Pulmonary artery endothelial cell (primary cell): ENCODE data around the gene BPIFB6. TPM values are rescaled to one million over a fixed set of nuclear protein-coding genes. Genes with fewer than 3 reads are reported as not detected.
"Not testable (repeated sequence)": the region's sequence is repeated elsewhere in the genome, so short reads cannot be mapped to it uniquely, and the experiment has no call there.

Experiments used
- DNase-seq: peaks from one replicate; pipeline ENCODE4 v3.0.0-alpha.2; 2011; ENCODE audit warnings: low read depth, low spot score
- total RNA-seq: library from RNA; depleted of rRNA; stranded (reverse); fragments of >200 nt; gene quantifications from 2 replicates; pipeline ENCODE4 v1.2.3, GENCODE V29; 2014

Gene BPIFB6
- total RNA-seq, 1 donor from 2014 or later = not detected

DNA sequence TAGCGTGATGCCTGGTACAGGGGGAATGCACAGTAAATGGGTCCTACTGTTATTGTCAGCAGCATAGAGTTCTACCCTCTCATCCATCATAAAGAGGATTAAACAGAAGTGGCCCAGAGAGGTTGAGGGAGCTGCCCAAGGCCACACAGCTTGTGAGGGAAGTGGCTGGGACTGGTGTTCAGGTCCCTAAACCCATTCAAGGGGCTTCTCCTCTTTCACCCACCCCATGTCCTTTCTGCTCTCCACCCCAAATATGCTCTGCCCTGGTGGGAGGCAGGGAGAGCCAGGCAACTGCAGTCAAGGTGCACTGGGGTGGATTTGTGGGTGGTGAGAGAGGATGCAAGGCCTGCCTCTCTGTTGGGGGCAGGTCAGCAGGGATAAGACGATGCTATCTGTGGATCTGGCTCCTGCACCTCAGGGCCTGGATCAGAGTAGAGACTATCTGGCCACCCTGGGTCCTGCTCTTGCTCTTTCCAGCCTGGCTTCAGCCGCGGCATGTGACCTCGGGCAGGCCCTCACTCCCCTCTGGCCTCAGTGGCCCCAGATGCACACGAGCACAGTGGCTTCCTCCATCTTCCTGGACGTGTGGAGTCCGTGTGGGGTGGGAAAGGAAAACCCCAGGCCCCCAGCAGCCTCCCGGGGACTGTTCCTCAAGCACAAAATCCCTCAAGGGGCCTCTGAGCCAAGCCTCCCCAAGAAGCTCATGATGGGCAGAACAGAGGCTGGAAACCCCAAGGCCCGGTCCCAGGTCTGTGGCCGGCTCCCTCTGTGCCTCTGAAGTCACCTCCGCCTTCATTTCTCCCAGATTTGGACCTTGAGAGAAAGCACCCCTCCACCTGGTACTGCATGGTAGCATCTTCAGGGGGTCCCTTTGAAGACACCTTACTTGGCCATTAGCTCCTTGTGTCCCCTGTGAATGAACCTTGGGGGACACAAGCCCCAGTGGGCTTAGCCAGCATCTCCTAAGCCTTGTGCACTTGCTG is 3.4 kb upstream of the BPIFB6 start:
- DNase-seq = no peak

DNA sequence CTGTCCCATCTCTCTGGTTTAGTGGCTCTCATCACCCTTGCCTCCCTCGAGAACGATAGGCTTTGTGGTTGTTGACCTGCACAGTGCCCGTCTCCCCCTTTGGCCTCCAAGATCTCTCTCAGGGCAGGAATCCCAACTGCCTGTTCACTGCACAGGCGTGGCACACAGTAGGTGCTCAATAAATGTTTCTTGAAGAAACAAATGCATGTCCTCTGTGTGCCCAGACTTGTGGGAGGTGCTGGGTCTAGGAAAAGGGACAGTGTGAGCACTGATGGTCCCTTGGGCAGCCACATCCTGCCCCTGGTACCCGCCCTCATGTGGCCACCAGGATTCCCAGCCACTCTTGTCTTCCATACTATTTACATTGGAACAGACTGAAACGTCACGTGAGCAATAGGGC is 2.6 kb upstream of the BPIFB6 start:
- DNase-seq = no peak

DNA sequence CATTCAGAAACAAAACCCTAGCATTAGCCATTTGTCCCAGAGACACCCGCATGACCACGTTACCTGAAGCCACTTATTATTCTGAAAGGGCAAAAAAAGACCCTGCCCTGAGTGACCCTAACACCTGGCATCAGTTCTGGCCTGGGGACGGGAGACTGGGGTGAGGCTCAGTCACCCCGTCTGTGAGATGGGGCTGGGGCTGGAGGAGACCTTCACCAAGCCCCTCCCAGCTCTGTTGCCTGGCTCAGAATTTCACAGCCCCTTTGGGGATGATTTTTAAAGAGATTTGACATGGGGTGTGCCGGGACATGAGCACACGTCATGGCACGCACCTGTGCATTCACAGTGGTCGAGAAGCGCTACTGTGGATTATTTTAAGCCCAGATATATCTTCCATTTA is 1.4 kb upstream of the BPIFB6 start:
- DNase-seq = no peak

DNA sequence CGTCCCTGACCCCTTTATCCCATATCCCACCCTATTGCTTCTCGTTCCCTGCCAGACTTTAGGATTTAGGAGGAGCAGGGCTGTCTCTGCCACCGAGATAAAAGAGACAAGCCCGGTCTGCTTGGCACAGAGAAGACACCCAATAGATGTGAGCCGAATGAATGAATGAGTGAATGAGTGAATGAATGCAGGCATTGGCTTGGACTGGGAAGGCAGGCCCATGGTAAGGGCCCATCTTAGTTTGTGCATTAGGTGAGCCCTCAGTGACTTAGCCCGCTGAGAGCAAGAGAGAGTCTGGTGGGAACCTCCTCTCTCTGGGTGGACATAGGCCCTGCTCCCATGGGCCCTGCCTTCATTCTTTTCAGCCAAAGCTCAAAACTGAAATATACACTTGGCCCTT is 879 bp upstream of the BPIFB6 start:
- no peak for DNase-seq

DNA sequence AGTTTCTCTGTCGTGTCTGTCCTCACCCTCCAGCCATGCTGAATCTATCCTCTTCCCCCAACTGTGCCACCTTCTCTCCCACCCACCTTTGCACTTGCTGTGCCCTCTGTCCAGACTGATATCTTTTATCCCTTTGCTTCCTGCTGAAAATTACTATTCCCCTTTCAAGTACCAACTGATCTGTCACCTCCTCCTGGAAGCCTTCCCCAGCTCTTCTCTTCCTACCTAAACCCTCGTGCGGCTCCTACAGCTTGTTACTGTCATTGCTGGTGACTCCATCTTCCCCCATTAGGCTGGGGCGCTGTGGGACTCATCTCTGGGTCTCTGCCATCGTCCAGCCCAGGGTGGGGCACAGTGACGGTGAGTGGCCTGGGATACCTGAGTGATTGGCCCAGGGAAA is 1.1 kb downstream of the BPIFB6 start:
- no peak for DNase-seq

DNA sequence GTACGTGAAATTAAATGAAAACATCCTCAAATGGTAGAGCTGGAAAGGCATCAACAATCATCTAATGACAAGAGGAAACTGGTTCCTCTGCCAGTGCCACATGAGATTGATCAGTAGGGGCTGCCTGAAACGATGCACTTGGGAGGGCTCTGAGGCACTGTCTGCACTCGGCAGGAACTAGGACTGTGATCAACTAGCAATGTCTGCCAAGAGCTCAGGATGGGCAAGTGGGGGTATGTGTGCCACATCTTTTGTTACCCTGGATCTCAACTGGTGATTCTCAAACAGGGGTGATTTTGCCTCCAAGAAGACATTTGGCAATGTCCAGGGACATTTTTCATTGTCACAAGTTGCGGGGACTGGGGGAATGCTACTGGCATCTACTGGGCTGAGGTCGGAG is 1.9 kb downstream of the BPIFB6 start:
- no peak for DNase-seq

DNA sequence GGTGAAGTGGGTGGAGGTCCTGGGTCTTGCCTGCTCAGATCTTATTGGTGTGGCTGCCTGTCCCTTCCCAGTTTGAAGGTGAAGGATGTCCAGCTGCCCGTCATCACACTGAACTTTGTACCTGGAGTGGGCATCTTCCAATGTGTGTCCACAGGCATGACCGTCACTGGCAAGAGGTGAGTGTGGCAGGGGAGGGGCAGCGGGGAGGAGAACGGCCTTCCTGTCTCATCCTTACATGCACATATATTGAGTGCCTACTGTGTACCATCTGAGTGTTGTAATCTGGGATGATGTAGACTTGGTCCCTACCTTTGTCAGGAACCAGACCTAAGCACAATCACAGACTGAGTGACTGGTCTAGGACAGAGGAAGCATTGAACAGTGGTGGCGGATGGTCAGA is 2.7 kb downstream of the BPIFB6 start:
- DNase-seq = no peak

DNA sequence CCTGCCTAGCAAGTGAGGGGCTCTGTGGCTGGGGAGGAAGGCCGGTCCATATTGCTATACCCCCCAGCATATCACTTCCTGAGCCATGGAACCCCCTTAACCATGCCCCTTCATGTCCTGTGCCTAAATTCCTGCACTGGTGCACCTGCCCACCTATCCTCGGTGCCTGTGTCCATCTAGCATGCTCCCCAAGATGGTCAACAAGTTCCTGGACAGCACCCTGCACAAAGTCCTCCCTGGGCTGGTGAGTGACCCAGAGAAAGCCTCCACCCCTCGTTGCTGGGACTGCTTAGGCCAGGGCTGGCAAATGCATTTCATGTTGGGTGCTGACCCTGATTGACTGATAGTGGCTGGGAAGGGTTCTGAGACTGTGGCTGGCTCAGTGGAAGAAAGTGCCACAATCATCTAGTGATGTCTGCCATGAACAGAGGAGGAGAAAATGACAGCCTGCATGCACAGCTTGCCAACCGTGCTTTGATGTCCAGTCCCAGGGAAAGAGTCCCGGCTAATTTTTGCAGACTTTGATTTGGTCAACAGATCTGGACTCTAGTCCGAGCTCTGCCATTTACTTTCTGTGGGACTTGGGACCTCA is 3.5 kb downstream of the BPIFB6 start:
- no peak for DNase-seq

DNA sequence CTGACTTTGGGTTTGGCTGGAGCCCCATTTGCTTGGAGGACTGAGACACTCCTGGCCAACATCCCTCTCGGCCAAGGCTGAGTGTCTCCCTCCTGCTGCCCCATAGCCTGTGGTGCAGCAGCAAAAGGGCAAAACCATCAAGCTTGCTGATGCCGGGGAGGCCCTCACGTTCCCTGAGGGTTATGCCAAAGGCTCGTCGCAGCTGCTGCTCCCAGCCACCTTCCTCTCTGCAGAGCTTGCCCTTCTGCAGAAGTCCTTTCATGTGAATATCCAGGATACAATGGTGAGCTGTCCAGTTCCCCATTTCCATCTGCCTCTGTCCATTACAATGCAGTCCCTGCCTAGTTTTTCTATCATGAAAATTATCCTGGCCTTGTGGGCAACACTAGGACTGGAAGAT is 6.0 kb downstream of the BPIFB6 start:
- no peak for DNase-seq

DNA sequence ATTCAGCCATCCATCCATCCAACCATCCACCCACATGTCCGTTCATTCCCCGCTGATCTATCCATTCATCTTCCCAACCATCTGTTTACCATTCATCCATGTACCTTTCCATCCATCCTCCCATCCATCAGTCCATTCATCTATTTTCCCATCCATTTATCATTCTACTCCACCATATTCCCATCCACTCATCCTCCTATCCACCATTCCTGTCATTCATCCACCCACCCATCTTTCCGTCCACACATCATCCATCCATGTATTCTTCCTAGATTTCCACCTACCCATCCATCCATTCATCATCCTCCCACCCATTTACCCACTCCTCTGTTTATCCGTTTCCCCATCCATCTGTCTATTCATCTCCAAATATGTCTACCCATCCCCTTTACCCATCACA is 6.8 kb downstream of the BPIFB6 start:
- DNase-seq = no peak

DNA sequence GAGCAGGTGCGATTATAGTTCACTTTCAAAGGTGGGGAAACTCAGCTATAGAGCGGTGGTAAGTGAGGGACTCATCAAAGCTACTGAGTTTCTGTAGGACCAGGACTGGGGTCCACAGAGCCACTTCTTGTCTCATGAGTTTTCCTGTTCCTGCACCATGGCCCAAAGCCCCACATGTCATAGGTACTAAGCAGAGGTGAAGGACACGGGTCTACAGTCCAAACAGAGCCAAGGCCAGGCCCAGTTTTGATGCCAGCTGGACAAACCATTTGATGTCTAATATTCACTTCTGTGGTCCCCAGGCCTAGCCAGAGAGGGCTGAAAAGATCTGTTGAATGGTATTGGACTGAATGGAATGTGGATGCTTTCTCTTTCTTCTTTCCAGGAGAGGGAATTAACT is 11.0 kb downstream of the BPIFB6 start:
- DNase-seq = no peak

DNA sequence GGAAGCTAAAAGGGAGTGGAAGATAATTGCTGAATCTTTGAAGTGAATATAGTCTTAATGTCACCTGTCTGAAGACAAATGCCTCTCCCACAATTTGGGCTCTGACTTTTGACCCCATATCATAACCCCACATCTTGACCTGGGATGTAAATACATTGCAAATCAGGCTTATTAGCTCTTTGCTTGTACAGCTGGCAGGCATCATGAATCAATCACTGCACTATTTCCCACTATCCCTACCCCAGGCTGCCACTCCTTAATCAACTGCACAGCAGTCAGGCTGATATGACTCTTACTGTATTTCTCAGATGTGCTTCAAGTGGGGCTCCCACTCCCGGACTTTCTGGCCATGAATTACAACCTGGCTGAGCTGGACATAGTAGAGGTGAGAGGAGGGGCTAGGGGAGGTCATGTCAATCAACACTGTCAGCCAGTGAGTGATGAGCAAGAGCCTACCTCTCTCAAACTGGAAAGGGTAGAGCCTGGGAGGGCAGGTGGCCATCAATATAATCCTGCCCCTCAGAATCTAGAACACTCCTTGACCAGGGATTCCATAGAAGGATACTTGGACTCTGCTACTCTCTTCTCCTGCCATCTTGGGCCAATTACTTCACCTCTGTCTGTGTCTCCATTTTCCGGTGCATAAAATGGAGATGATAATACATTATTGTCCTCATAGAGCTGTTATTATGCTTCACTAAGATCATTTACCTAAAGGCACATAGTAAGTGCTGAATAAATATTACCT is 11.7 kb downstream of the BPIFB6 start:
- DNase-seq = no peak

DNA sequence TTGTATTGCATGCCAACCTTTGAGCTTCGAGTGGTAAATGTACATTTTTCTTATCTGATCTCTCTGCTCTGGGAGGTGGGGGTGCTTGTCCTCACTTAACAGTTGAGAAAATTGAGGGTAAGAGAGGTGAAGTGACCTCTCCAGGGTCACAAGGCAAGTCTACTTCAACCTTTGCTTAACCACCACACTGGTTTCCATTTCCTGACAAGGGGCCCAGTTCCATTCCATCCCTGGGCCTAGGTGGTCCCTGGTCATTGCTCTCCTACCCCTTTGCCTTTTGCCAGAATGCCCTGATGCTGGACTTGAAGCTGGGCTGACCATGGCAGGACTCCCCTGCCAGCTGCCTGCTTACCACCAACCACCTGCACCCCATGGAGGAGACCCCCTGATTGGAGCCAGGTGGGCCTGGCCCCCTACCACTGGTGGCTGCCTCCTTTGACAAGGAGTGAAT is 12.3 kb downstream of the BPIFB6 start:
- DNase-seq = no peak

DNA sequence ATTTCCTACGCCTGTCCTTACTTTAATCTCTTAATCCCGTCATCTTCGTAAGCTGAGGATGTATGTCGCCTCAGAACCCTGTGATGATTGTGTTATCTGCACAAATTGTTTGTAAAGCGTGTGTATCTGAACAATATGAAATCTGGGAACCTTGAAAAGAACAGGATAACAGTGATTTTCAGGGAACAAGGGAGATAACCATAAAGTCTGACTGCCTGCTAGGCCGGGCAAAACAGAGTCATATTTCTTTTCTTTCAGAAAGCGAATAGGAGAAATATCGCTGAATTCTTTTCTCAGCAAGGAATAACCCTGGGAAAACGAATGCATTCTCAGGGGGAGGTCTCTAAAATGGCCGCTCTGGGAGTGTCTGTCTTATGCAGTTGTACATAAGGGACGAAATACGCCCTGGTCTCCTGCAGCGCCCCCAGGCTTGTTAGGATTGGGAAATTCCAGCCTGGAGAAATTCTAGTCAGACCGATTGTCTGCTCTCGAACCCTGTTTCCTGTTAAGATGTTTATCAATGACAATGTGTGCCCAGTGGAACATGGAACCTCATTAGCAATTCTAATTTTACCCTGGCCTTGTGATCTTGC is 13.8 kb downstream of the BPIFB6 start:
- DNase-seq = not testable (repeated sequence)

DNA sequence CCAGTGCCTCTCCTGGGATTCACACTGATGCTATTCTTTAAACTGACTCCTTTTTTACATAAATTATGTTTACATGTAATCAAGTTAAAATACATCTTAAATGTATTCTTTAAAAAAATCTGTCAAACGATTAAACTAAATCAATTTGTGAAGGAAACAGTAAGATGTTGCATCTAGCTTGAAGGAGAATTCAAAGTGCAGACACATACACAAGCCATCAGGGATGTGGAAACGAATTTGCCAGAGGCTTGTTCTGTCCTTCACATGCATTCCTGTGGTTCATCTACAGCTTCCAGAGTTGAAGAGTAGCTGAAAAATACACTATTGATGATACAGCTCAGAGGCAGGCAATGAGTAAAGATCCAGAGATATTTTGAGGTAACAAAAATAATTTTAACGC is 15.0 kb downstream of the BPIFB6 start:
- no peak for DNase-seq

DNA sequence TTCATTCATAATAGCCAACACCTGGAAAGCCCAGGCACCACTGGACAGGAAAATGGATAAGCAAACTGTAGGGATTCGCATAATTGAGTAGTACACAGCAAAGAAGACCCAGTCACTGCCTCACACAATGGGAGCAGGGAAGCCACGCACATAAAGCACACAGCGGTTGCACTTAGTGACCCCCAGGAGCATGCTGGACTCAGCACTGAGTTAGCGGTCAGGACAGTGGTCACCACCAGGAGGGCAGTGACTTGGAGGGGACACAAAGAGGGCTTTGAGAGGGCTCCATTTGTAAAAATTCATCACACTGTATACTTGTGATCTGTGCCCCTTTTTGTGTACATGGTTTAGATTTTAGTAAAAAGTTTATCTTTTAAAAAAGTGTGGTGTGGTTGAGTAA is 19.9 kb downstream of the BPIFB6 start:
- no peak for DNase-seq

DNA sequence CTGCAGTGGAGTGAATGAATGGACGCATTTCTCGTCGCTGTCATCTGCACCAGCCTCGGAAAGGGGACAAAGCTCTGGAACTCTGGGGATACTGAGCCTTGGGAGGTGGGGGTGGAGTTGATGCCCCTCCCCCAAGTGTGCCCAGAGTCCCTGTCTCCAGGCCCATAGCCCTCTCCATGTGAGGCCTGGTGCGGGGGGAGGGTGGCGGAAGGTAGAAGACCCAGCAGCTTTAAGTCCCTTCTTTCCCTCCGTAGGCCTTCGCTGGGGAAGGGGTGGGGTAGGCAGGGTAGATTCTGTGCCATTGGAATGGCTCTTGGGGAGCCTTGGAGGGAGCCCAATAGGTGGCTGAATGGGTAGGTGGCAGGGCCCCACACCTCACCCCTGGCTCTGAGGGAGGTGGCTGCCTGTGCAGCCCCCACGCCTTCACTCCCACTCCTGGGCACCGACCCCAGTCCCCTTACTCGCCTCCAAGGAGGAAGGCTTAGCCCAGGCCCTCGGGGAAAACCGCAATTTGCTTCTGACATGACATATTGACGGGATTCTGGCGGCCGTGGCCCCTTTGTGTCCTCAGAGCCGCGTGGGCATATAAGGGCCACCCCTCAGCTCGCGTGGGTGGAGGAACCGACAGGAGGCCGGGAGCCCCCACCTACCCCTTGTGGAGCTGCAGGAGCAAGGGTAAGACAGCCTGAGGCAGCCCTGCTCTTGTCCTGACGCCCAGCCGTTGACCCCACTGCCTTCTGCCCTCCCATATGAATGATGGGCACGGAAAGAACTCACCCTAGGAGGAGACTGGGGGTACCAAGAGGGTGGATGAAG is 22.1 kb downstream of the BPIFB6 start, which contains the start of gene BPIFB3:
Gene BPIFB3, plus strand, starts transcription at position 613 of the 816 bp plus-strand sequence. CDS start 1,533 bp downstream, outside the sequence.
- no peak for DNase-seq

DNA sequence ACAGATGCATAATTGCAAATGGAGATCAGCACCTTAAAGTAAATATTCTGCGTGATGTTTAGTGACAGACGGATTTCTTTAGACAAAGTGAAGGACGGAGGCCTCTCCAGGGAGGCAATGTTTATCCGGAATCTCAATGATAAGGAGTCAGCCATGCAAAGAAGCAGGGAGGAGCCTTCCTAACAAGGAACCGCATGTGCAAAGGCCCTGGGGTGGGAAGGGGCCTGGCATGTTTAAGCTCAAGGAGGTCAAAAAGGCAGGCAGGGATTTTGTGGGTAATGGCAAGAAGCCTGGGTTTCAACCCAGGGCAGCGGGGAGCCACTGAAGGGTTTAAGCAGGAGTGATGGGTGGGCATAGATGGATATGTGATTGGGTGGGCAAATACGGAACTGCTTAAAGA is 22.9 kb downstream of the BPIFB6 start:
- no peak for DNase-seq

DNA sequence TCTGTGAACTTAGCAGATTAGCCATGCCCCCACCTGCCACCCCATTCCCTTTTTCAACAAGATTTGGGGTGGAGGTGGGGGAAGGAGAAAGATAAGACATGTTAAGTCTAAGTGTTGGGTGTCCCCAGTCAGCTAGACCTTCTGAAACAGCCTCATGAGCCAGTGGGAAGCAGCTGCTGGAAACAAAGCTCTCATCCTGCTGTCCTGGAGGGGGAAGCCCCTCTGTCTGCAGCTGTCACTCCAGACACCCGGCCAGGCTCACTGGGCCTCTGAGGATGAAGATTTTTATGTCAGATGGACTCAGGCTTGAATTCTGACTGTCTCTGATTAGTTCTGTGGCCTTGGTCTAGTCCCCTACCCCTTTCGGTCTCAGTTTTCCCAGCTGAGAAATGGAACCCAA is 23.3 kb downstream of the BPIFB6 start:
- no peak for DNase-seq

DNA sequence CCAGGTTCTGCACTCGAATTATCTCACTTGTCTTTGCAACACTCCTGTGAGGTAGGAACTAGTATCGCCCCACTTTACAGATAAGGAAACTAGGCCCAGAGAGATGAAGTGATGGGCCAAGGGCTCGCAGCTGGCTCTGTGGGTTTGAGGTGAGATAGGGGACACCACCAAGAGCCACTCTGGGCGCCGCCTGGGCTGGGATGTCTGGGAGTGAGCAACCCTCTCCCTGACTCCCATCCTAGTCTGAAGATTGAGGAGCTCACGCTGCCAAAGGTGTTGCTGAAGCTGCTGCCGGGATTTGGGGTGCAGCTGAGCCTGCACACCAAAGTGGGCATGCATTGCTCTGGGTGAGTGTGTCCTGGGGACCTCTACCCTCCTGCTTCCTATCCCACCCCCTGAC is 27.7 kb downstream of the BPIFB6 start:
- DNase-seq = no peak
